MM.1S (cell line): ENCODE data around the gene FBLN2.

Experiments used
- DNase-seq: peaks from one replicate; pipeline ENCODE4 v3.0.0-alpha.2; 2015
- H2AFZ ChIP-seq: fragments of 300-600 bp; sonication (generic); 2 replicates; pipeline ENCODE4 v1.6.0; 2016; ENCODE audit warnings: antibody characterized with exemption, low read length
- H3F3A ChIP-seq: fragments of 300-600 bp; sonication (generic); 2 replicates; pipeline ENCODE4 v1.6.1; 2016; ENCODE audit warnings: mild to moderate bottlenecking, antibody characterized with exemption, low read length, moderate library complexity, mixed read lengths; ENCODE audit not compliant: insufficient read depth
- H3K27ac ChIP-seq: fragments of 300-600 bp; sonication (generic); 2 replicates; pipeline ENCODE4 v1.5.1; 2016; ENCODE audit warnings: mild to moderate bottlenecking, low read length
- H3K27me3 ChIP-seq: fragments of 300-600 bp; sonication (generic); replicated peaks from 2 replicates; pipeline ENCODE4 v1.6.0; 2016; ENCODE audit warnings: low read length; ENCODE audit not compliant: insufficient read depth
- H3K36me3 ChIP-seq: fragments of 300-600 bp; sonication (generic); replicated peaks from 2 replicates; pipeline ENCODE4 v1.6.1; 2016; ENCODE audit warnings: mild to moderate bottlenecking, low read length, mixed read lengths; ENCODE audit not compliant: insufficient read depth
- H3K4me1 ChIP-seq: fragments of 300-600 bp; sonication (generic); 2 replicates; pipeline ENCODE4 v1.6.1; 2016; ENCODE audit warnings: low read length, mixed read lengths
- H3K4me2 ChIP-seq: fragments of 300-600 bp; sonication (generic); 2 replicates; pipeline ENCODE4 v1.6.0; 2016; ENCODE audit warnings: low read depth, low read length
- H3K4me3 ChIP-seq: fragments of 300-600 bp; sonication (generic); 2 replicates; pipeline ENCODE4 v1.5.1; 2016; ENCODE audit warnings: low read length, mixed read lengths
- H3K79me2 ChIP-seq: fragments of 300-600 bp; sonication (generic); 2 replicates; pipeline ENCODE4 v1.6.1; 2016; ENCODE audit warnings: mixed run types, low read length, mixed read lengths
- H3K9ac ChIP-seq: fragments of 300-600 bp; sonication (generic); 2 replicates; pipeline ENCODE4 v1.6.1; 2016; ENCODE audit warnings: low read length, mixed read lengths
- H3K9me2 ChIP-seq: fragments of 300-600 bp; sonication (generic); replicated peaks from 2 replicates; pipeline ENCODE4 v1.6.1; 2016; ENCODE audit warnings: mild to moderate bottlenecking, low read length, mixed read lengths; ENCODE audit not compliant: insufficient read depth
- H3K9me3 ChIP-seq: fragments of 300-600 bp; sonication (generic); replicated peaks from 2 replicates; pipeline ENCODE4 v1.6.1; 2016; ENCODE audit warnings: mild to moderate bottlenecking, low read length, mixed read lengths; ENCODE audit not compliant: insufficient read depth
- H4K20me1 ChIP-seq: fragments of 300-600 bp; sonication (generic); 2 replicates; pipeline ENCODE4 v1.6.1; 2016; ENCODE audit warnings: mild to moderate bottlenecking, low read length, moderate library complexity, mixed read lengths; ENCODE audit not compliant: insufficient read depth
- CTCF ChIP-seq: fragments of 300-600 bp; sonication (generic); IDR thresholded peaks from 2 replicates; pipeline ENCODE4 v1.5.1; 2016; ENCODE audit warnings: antibody characterized with exemption, low read length, mixed read lengths
- EZH2 ChIP-seq: fragments of 300-600 bp; sonication (generic); optimal IDR thresholded peaks from 2 replicates; pipeline ENCODE3; 2017; ENCODE audit warnings: low read depth, mild to moderate bottlenecking, antibody characterized with exemption, low read length, mixed read lengths
- EZH2phosphoT487 ChIP-seq: fragments of 300-600 bp; sonication (generic); IDR thresholded peaks from 2 replicates; pipeline ENCODE4 v1.6.1; 2018; ENCODE audit warnings: antibody characterized with exemption, low read length

The FBLN2 gene

GRCh38 chr3:13571831-13572750, 23.2 kb downstream of the FBLN2 start:
- H3K9me3 ChIP-seq = no peaks in the 10 kb centered on the region
- TF ChIP-seq EZH2phosphoT487 (no peak), CTCF (no peak), EZH2 (no peak)

GRCh38 chr3:13572926-13573623, 24.1 kb downstream of the FBLN2 start:
- H3K9me2 ChIP-seq = no peaks in the 10 kb centered on the region

More at GRCh38 chr3:13571831-13572750, 23.2 kb downstream of the FBLN2 start:
- Histone ChIP-seq H3K27ac (no peak overlapping the region), H3K9me2 (no peaks in the 10 kb centered on the region), H3K36me3 (no peaks in the 10 kb centered on the region), H3K9ac (no peak overlapping the region), H3K4me1 (no peaks in the 10 kb centered on the region), H3F3A (no peaks in the 10 kb centered on the region), H2AFZ (no peak overlapping the region), H4K20me1 (no peaks in the 10 kb centered on the region), H3K4me2 (no peak overlapping the region), H3K27me3 (peaks cover 91% of the 10 kb centered on the region), H3K4me3 (no peak overlapping the region), H3K79me2 (no peaks in the 10 kb centered on the region)
- DNase-seq = no peak

More at GRCh38 chr3:13572926-13573623, 24.1 kb downstream of the FBLN2 start:
- Histone ChIP-seq H3K4me1 (no peaks in the 10 kb centered on the region), H3K27me3 (peaks cover 90% of the 10 kb centered on the region), H3K4me2 (no peak overlapping the region), H3K27ac (no peak overlapping the region), H4K20me1 (no peaks in the 10 kb centered on the region), H3K79me2 (no peaks in the 10 kb centered on the region), H3F3A (no peaks in the 10 kb centered on the region), H3K4me3 (no peak overlapping the region), H3K36me3 (no peaks in the 10 kb centered on the region), H3K9ac (no peak overlapping the region), H3K9me3 (no peaks in the 10 kb centered on the region), H2AFZ (no peak overlapping the region)
- no peak for DNase-seq
- TF ChIP-seq EZH2phosphoT487 (no peak), CTCF (no peak), EZH2 (no peak)
